Bronchial epithelial cell (primary cell): ENCODE results near the gene SYS1. TPM values are rescaled to one million over a fixed set of nuclear protein-coding genes. Genes with fewer than 3 reads are reported as not detected.

ENCODE experiments used
- DNase-seq: peaks from one replicate; pipeline ENCODE4 v3.0.0-alpha.2; 2010; ENCODE audit warnings: low read depth
- FAIRE-seq: peaks from 2 replicates; lab custom pipeline; 2011; peaks lifted over from hg19 to GRCh38; lab: Jason Lieb, UNC
- H3K27me3 ChIP-seq: 2 replicates; pipeline ENCODE4 v1.5.1; 2011; ENCODE audit warnings: low read length; ENCODE audit not compliant: control insufficient read depth, insufficient read depth
- H3K36me3 ChIP-seq: 2 replicates; pipeline ENCODE4 v1.5.1; 2011; ENCODE audit warnings: low read length; ENCODE audit not compliant: control insufficient read depth, insufficient read depth
- H3K4me3 ChIP-seq: 2 replicates; pipeline ENCODE4 v1.5.1; 2011; ENCODE audit warnings: mild to moderate bottlenecking, low read depth, low read length, control low read depth
- CTCF ChIP-seq: IDR thresholded peaks from 2 replicates; pipeline ENCODE4 v1.5.1; 2011; ENCODE audit warnings: mild to moderate bottlenecking, moderate library complexity, low read length, control low read depth, inconsistent platforms; ENCODE audit not compliant: insufficient read depth, severe bottlenecking
- total RNA-seq: library from RNA; depleted of rRNA; stranded (reverse); fragments of >200 nt; gene quantifications from 2 replicates; pipeline ENCODE4 v1.2.1, GENCODE V29; 2014

SYS1 gene
- total RNA-seq, 1 donor from 2014 or later, result 17.9 TPM

GRCh38 chr20:45368221-45368980 lies 5.4 kb downstream of the SYS1 start:
- FAIRE-seq, result no peak
- H3K36me3 ChIP-seq, result peaks cover 6% of the 10 kb centered on the region

GRCh38 chr20:45370571-45371160 lies 7.7 kb downstream of the SYS1 start:
- H3K27me3 ChIP-seq, result no peaks in the 10 kb centered on the region
- no peak for TF ChIP-seq CTCF
- H3K36me3 ChIP-seq, result peaks cover 6% of the 10 kb centered on the region
- no peak for FAIRE-seq
- no peak overlapping the region for H3K4me3 ChIP-seq
- DNase-seq, result no peak

More at GRCh38 chr20:45368221-45368980, 5.4 kb downstream of the SYS1 start:
- no peaks in the 10 kb centered on the region for H3K27me3 ChIP-seq
- no peak overlapping the region for H3K4me3 ChIP-seq
- no peak for TF ChIP-seq CTCF
- no peak for DNase-seq

GRCh38 chr20:45372241-45372640 lies 9.3 kb downstream of the SYS1 start:
- no peak for TF ChIP-seq CTCF
- Histone ChIP-seq H3K27me3 (no peaks in the 10 kb centered on the region), H3K4me3 (no peak overlapping the region), H3K36me3 (peaks cover 3% of the 10 kb centered on the region)
- no peak for DNase-seq
- FAIRE-seq, result no peak

- TF ChIP-seq CTCF, result no peak
- Histone ChIP-seq H3K27me3 (no peaks in the 10 kb centered on the region), H3K36me3 (no peaks in the 10 kb centered on the region), H3K4me3 (no peak overlapping the region)
- FAIRE-seq (no peak), DNase-seq (no peak)
Measured at GRCh38 chr20:45372646-45373352, 9.8 kb downstream of the SYS1 start.

GRCh38 chr20:45373353-45374100 lies 10.6 kb downstream of the SYS1 start:
- FAIRE-seq (no peak), DNase-seq (peak; percentile 71)
- peak; percentile 95 for TF ChIP-seq CTCF
- H3K4me3 ChIP-seq, result peak overlapping the region; percentile 41
- H3K27me3 ChIP-seq, result no peaks in the 10 kb centered on the region
- H3K36me3 ChIP-seq, result no peaks in the 10 kb centered on the region
